Activated T-cell treated with anti-CD3 and anti-CD28 coated beads, Interleukin-2, amount 50 U/mL, for 4 hours (primary cell): ENCODE measurements around the gene DNAJC5G. TPM values are rescaled to one million over a fixed set of nuclear protein-coding genes. Genes with fewer than 3 reads are reported as not detected.
A peak's percentile ranks its signal among the peaks of the same experiment; 100 is the strongest.

Experiments
- ATAC-seq, 2 donors: fragments of 200-7000 bp; cut with Tn5 transposase; one replicate each; pipeline ENCODE4 v1.10.0; 2021
- DNase-seq: peaks from one replicate; pipeline ENCODE4 v3.0.0-alpha.2; 2020
- H3K27me3 Mint-ChIP-seq: one replicate; pipeline ENCODE4 v1.8.0; 2021; ENCODE audit warnings: low read depth, mixed read lengths
- H3K36me3 Mint-ChIP-seq: one replicate; pipeline ENCODE4 v1.8.0; 2022; ENCODE audit warnings: mixed read lengths; ENCODE audit not compliant: insufficient read depth
- H3K4me1 Mint-ChIP-seq: one replicate; pipeline ENCODE4 v1.8.0; 2021; ENCODE audit warnings: low read depth, mixed read lengths
- H3K4me3 Mint-ChIP-seq: one replicate; pipeline ENCODE4 v1.8.0; 2021; ENCODE audit warnings: mild to moderate bottlenecking, moderate library complexity, mixed read lengths
- H3K9me3 Mint-ChIP-seq: one replicate; pipeline ENCODE4 v1.8.0; 2021; ENCODE audit warnings: mixed read lengths
- total RNA-seq, 3 donors: library from RNA; stranded (reverse); gene quantifications; one replicate each; pipeline ENCODE4 v1.2.1, GENCODE V29; 2021

Gene DNAJC5G
- total RNA-seq, 3 donors from 2014 or later = not detected

- DNase-seq (no peak), ATAC-seq (no peak)
- H3K36me3 Mint-ChIP-seq = peaks cover 17% of the 10 kb centered on the region
- peaks cover 4% of the 10 kb centered on the region for H3K4me1 Mint-ChIP-seq
- H3K9me3 Mint-ChIP-seq = no peaks in the 10 kb centered on the region
- H3K27me3 Mint-ChIP-seq = peaks cover 6% of the 10 kb centered on the region
- no peak overlapping the region for H3K4me3 Mint-ChIP-seq
Observed at GRCh38 chr2:27245626-27246025, 29.6 kb upstream of the DNAJC5G start.

GRCh38 chr2:27247893-27248292 is 27.3 kb upstream of the DNAJC5G start:
- Mint-ChIP-seq H3K27me3 (peaks cover 18% of the 10 kb centered on the region), H3K4me1 (no peaks in the 10 kb centered on the region), H3K36me3 (peaks cover 3% of the 10 kb centered on the region), H3K4me3 (no peak overlapping the region), H3K9me3 (no peaks in the 10 kb centered on the region)
- ATAC-seq (no peak), DNase-seq (no peak)

- Mint-ChIP-seq H3K4me1 (no peaks in the 10 kb centered on the region), H3K27me3 (peaks cover 21% of the 10 kb centered on the region), H3K36me3 (no peaks in the 10 kb centered on the region), H3K4me3 (no peak overlapping the region), H3K9me3 (no peaks in the 10 kb centered on the region)
- DNase-seq (no peak), ATAC-seq (no peak)
Observed at GRCh38 chr2:27249159-27249890, 25.9 kb upstream of the DNAJC5G start.

DNA sequence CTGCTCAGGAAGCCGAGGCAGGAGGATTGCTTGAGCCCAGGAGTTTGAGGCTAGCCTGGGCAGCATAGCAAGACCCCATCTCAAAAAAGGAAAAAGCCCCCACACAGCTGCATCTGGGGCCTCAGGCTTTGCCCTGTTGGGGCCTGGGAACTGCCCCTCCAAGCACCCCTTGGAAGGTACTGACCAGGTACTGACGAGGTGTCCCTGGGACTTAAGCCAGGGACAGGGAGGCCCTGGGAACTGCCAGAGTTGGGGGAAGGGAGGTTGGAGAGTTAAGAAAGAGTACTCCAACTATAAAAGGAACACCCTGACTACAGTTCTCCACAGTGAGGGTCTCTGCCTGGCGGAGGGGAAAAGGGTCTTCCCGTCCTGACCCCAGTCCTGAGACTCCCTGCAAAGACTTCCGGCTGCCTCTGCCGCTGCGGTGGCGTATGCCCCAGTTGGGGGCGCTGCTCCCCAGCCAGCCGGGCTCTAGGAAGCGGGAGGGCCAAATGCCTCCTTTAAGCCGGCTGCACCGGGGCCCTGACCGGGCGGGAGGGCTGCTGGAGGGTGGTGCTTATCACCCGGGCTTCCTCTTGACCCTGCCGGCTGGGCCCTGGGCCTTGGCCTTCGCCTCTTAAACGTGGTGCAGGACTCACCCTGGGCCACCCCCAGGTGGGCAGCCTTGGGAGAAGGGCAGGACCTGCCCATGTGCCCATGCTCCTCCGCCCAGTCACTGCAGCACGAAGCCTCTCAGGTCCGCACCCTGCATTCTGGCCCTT is 25.2 kb upstream of the DNAJC5G start:
- ATAC-seq = peak; percentile 76
- H3K4me3 Mint-ChIP-seq = no peak overlapping the region
- no peaks in the 10 kb centered on the region for H3K36me3 Mint-ChIP-seq
- peaks cover 28% of the 10 kb centered on the region for H3K27me3 Mint-ChIP-seq
- peak; percentile 27 for DNase-seq
- H3K9me3 Mint-ChIP-seq = no peaks in the 10 kb centered on the region
- no peaks in the 10 kb centered on the region for H3K4me1 Mint-ChIP-seq

- ATAC-seq (no peak), DNase-seq (no peak)
- Mint-ChIP-seq H3K4me3 (no peak overlapping the region), H3K4me1 (no peaks in the 10 kb centered on the region), H3K27me3 (peaks cover 33% of the 10 kb centered on the region), H3K36me3 (no peaks in the 10 kb centered on the region), H3K9me3 (no peaks in the 10 kb centered on the region)
Observed at GRCh38 chr2:27250652-27251379, 24.4 kb upstream of the DNAJC5G start.

- Mint-ChIP-seq H3K4me1 (no peaks in the 10 kb centered on the region), H3K9me3 (no peaks in the 10 kb centered on the region), H3K27me3 (peaks cover 43% of the 10 kb centered on the region)
Observed at GRCh38 chr2:27251766-27252165, 23.5 kb upstream of the DNAJC5G start.

GRCh38 chr2:27255187-27255586 is 20.0 kb upstream of the DNAJC5G start:
- Mint-ChIP-seq H3K4me3 (no peak overlapping the region), H3K36me3 (no peaks in the 10 kb centered on the region), H3K27me3 (peaks cover 65% of the 10 kb centered on the region), H3K4me1 (no peaks in the 10 kb centered on the region), H3K9me3 (no peaks in the 10 kb centered on the region)
- DNase-seq = no peak
- no peak for ATAC-seq

More at GRCh38 chr2:27251766-27252165, 23.5 kb upstream of the DNAJC5G start:
- no peaks in the 10 kb centered on the region for H3K36me3 Mint-ChIP-seq
- no peak overlapping the region for H3K4me3 Mint-ChIP-seq
- DNase-seq (no peak), ATAC-seq (no peak)

- DNase-seq (no peak), ATAC-seq (no peak)
- Mint-ChIP-seq H3K4me3 (no peak overlapping the region), H3K27me3 (peaks cover 69% of the 10 kb centered on the region), H3K4me1 (no peaks in the 10 kb centered on the region), H3K9me3 (no peaks in the 10 kb centered on the region), H3K36me3 (no peaks in the 10 kb centered on the region)
Observed at GRCh38 chr2:27255660-27256059, 19.6 kb upstream of the DNAJC5G start.

DNA sequence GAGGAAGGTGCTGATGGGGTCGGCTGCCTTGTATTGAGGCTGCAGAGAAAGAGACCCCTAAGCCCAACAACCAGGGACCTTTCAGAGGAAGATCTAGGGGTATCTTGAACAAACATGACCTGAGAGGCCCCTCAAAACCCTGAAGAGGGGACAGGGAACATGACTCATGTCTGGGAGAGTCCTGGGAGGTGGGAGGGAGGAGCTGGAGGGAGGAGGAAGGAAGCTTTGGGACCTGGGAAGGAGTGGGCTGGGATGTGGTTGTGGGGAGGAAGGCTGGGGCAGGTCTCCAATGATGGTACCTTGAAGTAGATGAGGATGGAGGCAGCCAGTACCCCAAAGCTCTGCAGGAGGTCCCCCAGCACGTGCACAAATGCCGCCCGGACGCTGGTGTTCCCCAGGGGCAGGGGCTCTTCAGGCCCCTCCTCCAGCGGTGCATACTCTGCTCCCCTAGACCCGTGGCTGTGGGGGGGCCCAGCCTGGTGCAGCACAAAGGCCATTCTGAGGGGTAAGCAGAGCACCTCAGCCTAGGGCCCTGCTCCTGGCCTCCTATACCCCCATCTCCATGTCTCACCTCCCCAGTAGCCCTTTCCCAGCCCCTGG is 18.3 kb upstream of the DNAJC5G start:
- DNase-seq (no peak), ATAC-seq (no peak)
- H3K9me3 Mint-ChIP-seq = no peaks in the 10 kb centered on the region
- peaks cover 12% of the 10 kb centered on the region for H3K4me1 Mint-ChIP-seq
- peaks cover 73% of the 10 kb centered on the region for H3K27me3 Mint-ChIP-seq
- no peaks in the 10 kb centered on the region for H3K36me3 Mint-ChIP-seq
- H3K4me3 Mint-ChIP-seq = no peak overlapping the region

DNA sequence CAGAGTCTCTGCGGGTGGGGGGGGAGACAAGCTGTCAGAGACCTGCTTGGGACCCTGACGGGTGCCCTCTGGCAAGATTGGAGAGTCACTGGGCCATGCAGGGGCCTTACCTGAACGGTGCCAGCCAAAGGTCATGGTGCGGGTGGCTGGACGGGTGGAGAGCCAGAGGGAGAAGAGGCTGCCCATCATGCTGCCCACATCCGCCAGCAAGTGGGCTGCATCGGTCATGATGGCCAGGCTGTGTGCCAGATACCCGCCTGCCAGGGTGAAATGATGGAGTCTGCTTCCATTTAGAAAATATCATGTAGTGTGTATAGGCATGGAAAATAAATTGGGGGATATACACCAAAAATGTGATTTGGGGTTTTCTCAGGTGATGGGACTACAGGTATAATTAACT is 17.2 kb upstream of the DNAJC5G start:
- no peaks in the 10 kb centered on the region for H3K9me3 Mint-ChIP-seq
- ATAC-seq (no peak), DNase-seq (no peak)
- no peak overlapping the region for H3K4me3 Mint-ChIP-seq
- no peaks in the 10 kb centered on the region for H3K36me3 Mint-ChIP-seq
- peaks cover 13% of the 10 kb centered on the region for H3K4me1 Mint-ChIP-seq
- peaks cover 69% of the 10 kb centered on the region for H3K27me3 Mint-ChIP-seq

DNA sequence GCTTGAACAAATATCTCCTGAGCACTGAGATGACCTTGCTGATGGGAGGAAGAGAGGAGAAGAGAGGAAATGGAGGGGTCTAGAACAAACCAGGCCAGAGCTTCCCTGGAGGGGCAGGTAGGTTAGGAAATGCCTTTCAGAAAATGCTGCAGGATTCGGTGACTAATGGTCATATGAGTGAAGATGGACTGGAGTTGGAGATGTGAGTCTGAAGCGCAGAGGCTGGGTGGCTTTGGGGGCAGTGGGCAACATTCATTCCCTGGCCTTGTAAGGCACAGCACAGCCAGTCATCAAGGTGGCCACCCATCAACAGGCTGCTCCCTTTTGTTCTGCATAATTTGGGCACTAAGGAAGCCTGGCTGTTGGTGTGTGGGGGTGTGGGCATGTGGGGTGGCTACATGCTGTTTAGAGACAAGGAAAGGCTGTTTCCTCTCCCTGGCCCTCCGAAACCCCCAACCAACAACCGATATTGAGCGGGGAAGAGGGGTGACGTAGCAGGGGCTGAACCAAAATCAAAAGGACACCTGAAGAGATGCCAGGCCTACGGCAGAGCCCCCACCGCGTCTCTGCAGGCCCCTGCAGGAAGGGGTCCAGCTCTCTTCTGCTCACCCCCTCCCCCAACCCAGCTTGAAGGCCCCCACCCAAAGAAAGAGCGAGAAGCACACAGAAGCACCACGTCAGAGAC is 13.8 kb upstream of the DNAJC5G start:
- ATAC-seq = no peak
- Mint-ChIP-seq H3K27me3 (peaks cover 71% of the 10 kb centered on the region), H3K36me3 (no peaks in the 10 kb centered on the region)

GRCh38 chr2:27261926-27262298 is 13.3 kb upstream of the DNAJC5G start:
- no peak for ATAC-seq
- H3K36me3 Mint-ChIP-seq = no peaks in the 10 kb centered on the region
- H3K9me3 Mint-ChIP-seq = no peaks in the 10 kb centered on the region
- no peak for DNase-seq
- peak overlapping the region; percentile 53 for H3K4me3 Mint-ChIP-seq
- H3K27me3 Mint-ChIP-seq = peaks cover 65% of the 10 kb centered on the region
- peaks cover 33% of the 10 kb centered on the region for H3K4me1 Mint-ChIP-seq

More for the DNA sequence above, 13.8 kb upstream of the DNAJC5G start:
- H3K4me3 Mint-ChIP-seq = peak overlapping the region; percentile 53
- DNase-seq = no peak
- H3K4me1 Mint-ChIP-seq = peaks cover 33% of the 10 kb centered on the region
- H3K9me3 Mint-ChIP-seq = no peaks in the 10 kb centered on the region

DNA sequence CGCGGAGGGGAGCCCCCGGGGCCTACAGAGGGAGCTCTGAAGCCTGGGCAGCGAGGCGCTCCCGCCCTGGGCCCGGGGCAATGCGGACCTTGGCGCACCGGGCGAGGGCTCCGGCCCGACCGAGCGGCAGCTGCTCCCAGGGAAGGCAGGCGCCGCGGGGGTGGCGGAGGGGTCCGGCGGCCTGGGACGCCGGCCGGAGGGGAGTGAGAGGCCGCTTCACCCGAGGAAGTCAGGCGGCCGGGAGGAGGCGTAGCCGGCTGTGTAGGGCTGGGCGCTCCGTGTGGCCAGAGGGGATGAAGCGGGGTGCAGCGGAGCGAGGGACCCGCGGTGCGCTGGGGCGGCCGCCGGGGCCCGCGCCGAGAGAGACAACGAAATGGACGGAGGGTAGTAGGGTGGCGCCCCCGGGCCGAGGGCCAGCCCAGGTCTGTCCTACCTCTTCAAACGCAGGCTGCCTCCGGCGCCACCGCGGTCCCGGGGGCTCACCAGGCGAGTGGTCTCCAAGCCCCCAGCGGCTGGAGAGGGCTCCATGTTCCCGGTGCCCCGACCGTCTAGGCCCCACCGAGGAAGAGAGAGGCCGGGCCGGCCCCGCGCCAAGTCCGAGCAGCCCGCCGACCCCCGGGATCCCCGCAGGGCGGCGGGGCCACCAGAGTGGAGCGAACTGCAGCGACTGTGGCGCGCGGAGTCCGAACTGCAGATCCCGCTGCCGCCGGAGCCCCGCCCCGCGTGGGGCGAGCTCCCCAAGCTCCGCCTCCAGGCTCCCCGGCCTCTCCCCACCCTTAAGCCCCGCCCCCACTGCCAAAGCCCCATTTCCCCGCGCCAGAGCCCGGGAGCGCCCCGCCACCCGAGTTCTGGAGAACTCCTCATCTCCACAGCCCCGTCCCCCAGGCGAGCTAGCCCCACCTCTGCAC is 12.6 kb upstream of the DNAJC5G start, which contains the start of gene SLC30A3:
Gene SLC30A3, minus strand, starts transcription at position 669 of the 908 bp plus-strand sequence. Its CDS starts 141 bp downstream, at position 528.
- DNase-seq (peak; percentile 70), ATAC-seq (peak; percentile 62 to 72)
- Mint-ChIP-seq H3K4me3 (peak within 1 kb of the TSS; percentile 86), H3K4me1 (peaks cover 33% of the 10 kb centered on the region), H3K36me3 (no peaks in the 10 kb centered on the region), H3K27me3 (peaks cover 59% of the 10 kb centered on the region), H3K9me3 (no peaks in the 10 kb centered on the region)
